ENCODE results near the gene ATP5MC2. TPM values are rescaled to one million over a fixed set of nuclear protein-coding genes. Genes with fewer than 3 reads are reported as not detected.
"Not testable (repeated sequence)": the region's sequence is repeated elsewhere in the genome, so short reads cannot be mapped to it uniquely, and the experiment has no call there.

Gene ATP5MC2
- total and polyA plus RNA-seq, 10 of the 15 experiments (the other 5 are each of a cell fraction or from before 2014, with no cell fraction given), result 379 to 1,090 (median 525) TPM

GRCh38 chr12:53683494-53683893 lies 7.6 kb upstream of the ATP5MC2 start:
- Histone ChIP-seq H3K4me2 (ENCODE audit: control insufficient read depth, insufficient read depth) (no peak overlapping the region), H3K36me3 (ENCODE audit: control insufficient read depth in 2 of 2, insufficient read depth in 2 of 2, low read length in 1 of 2) (no peaks in the 10 kb centered on the region), H3K9ac (ENCODE audit: control insufficient read depth, insufficient read depth, low read length) (no peak overlapping the region), H4K20me1 (ENCODE audit: control insufficient read depth, insufficient read depth) (no peaks in the 10 kb centered on the region), H3K9me3 (replicated peaks; ENCODE audit: control insufficient read depth, insufficient read depth, low read length) (no peaks in the 10 kb centered on the region), H3K4me3 (no peak overlapping the region), H2AFZ (ENCODE audit: control insufficient read depth, low read depth, low read length) (no peak overlapping the region), H3K79me2 (ENCODE audit: control insufficient read depth, insufficient read depth, low read length) (no peaks in the 10 kb centered on the region), H3K27me3 (replicated peaks in 1 of 2; ENCODE audit: control insufficient read depth in 2 of 2, insufficient read depth in 2 of 2, low read length in 1 of 2) (no peaks in the 10 kb centered on the region), H3K4me1 (ENCODE audit: control insufficient read depth, insufficient read depth, low read length) (no peaks in the 10 kb centered on the region), H3K27ac (ENCODE audit: control insufficient read depth, insufficient read depth) (no peak overlapping the region)
- ChIA-PET POLR2A (interaction anchor here (1.0 kb wide), 1 partner anchor 13 kb away, joined by 3 read pairs; no protein-coding TSS in a partner anchor), SMC1A (ENCODE audit: uncharacterized antibody, unreplicated experiment) (interaction anchor here (0.7 to 1.6 kb wide), 5 partner anchors 16 to 140 kb away, joined by 3 to 4 read pairs (median 3); no protein-coding TSS in a partner anchor), CTCF (interaction anchor here (1.1 to 1.2 kb wide), 2 partner anchors 62 to 140 kb away, joined by 3 to 5 read pairs; no protein-coding TSS in a partner anchor), RAD21 (ENCODE audit: unreplicated experiment) (interaction anchor here (1.1 kb wide), 1 partner anchor 140 kb away, joined by 3 read pairs; no protein-coding TSS in a partner anchor)
- 50% methylated on average over 2 of the region's 2 CpGs for WGBS (ENCODE audit: insufficient coverage, insufficient replicate concordance, low lambda C conversion rate, missing lambda C conversion rate)
- ATAC-seq, result no peak
- intact Hi-C loops (cut with micrococcal nuclease; ENCODE audit: unreplicated experiment) (no loop called here), in situ Hi-C loops (cut with MboI) (no loop called here)
- TF ChIP-seq CBX5 (IDR thresholded peaks at IDR 0.05; ENCODE audit: low read depth), result no peak
- TF ChIP-seq, protein P1, sequence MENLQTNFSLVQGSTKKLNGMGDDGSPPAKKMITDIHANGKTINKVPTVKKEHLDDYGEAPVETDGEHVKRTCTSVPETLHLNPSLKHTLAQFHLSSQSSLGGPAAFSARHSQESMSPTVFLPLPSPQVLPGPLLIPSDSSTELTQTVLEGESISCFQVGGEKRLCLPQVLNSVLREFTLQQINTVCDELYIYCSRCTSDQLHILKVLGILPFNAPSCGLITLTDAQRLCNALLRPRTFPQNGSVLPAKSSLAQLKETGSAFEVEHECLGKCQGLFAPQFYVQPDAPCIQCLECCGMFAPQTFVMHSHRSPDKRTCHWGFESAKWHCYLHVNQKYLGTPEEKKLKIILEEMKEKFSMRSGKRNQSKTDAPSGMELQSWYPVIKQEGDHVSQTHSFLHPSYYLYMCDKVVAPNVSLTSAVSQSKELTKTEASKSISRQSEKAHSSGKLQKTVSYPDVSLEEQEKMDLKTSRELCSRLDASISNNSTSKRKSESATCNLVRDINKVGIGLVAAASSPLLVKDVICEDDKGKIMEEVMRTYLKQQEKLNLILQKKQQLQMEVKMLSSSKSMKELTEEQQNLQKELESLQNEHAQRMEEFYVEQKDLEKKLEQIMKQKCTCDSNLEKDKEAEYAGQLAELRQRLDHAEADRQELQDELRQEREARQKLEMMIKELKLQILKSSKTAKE (IDR thresholded peaks at IDR 0.05; ENCODE audit: low read depth, poor library complexity, severe bottlenecking), result no peak
- TF ChIP-seq NRF1 (conservative IDR thresholded peaks at IDR 0.05; ENCODE audit: low read depth, low read length), result no peak
- TF ChIP-seq TCF7 (IDR thresholded peaks at IDR 0.05; ENCODE audit: borderline replicate concordance), result no peak
- TF ChIP-seq ZZZ3 (IDR thresholded peaks at IDR 0.05; ENCODE audit: control insufficient read depth, insufficient read length, low read depth), result no peak
- TF ChIP-seq RFX5 (IDR thresholded peaks at IDR 0.05; ENCODE audit: low read depth, low read length), result no peak
- TF ChIP-seq CHD2 (IDR thresholded peaks at IDR 0.05; ENCODE audit: borderline replicate concordance, low read depth, low read length), result no peak
- TF ChIP-seq FOS (IDR thresholded peaks at IDR 0.05; ENCODE audit: borderline replicate concordance, extremely low read depth, insufficient read length), result no peak
- TF ChIP-seq EED (IDR thresholded peaks at IDR 0.05; ENCODE audit: low read depth), result no peak
- TF ChIP-seq MEF2B (IDR thresholded peaks at IDR 0.05; ENCODE audit: partially characterized antibody, poor library complexity, severe bottlenecking), result no peak
- TF ChIP-seq STAT3 (IDR thresholded peaks at IDR 0.05; ENCODE audit: low read depth, low read length), result no peak
- TF ChIP-seq TARDBP (IDR thresholded peaks at IDR 0.05; ENCODE audit: borderline replicate concordance), result no peak
- BruUV-seq (replicated peaks), result no TSS peak
- no peak for FAIRE-seq
- no peak for DNase-seq (ENCODE audit: low read depth, low spot score)

GRCh38 chr12:53680061-53680460 lies 4.2 kb upstream of the ATP5MC2 start:
- H3K27me3 ChIP-seq (replicated peaks in 1 of 2; ENCODE audit: control insufficient read depth in 2 of 2, insufficient read depth in 2 of 2, low read length in 1 of 2); FAIRE-seq; H3K9me3 ChIP-seq (replicated peaks; ENCODE audit: control insufficient read depth, insufficient read depth, low read length); H2AFZ ChIP-seq (ENCODE audit: control insufficient read depth, low read depth, low read length); ATAC-seq; intact Hi-C loops (cut with micrococcal nuclease; ENCODE audit: unreplicated experiment); in situ Hi-C loops (cut with MboI); DNase-seq (ENCODE audit: low read depth, low spot score); H3K4me2 ChIP-seq (ENCODE audit: control insufficient read depth, insufficient read depth); H3K4me1 ChIP-seq (ENCODE audit: control insufficient read depth, insufficient read depth, low read length); H4K20me1 ChIP-seq (ENCODE audit: control insufficient read depth, insufficient read depth); H3K79me2 ChIP-seq (ENCODE audit: control insufficient read depth, insufficient read depth, low read length); H3K9ac ChIP-seq (ENCODE audit: control insufficient read depth, insufficient read depth, low read length); H3K36me3 ChIP-seq (ENCODE audit: control insufficient read depth in 2 of 2, insufficient read depth in 2 of 2, low read length in 1 of 2); H3K4me3 ChIP-seq; BruUV-seq (replicated peaks); H3K27ac ChIP-seq (ENCODE audit: control insufficient read depth, insufficient read depth): not testable (repeated sequence)
- ChIA-PET CTCF (interaction anchor here (1.5 to 10.5 kb wide), 3 partner anchors 47 to 137 kb away, joined by 3 to 189 read pairs (median 81); partner anchors contain the start of gene CALCOCO1), RAD21 (ENCODE audit: unreplicated experiment) (interaction anchor here (1.0 kb wide), 2 partner anchors 63 to 136 kb away, joined by 3 read pairs; no protein-coding TSS in a partner anchor), SMC1A (ENCODE audit: uncharacterized antibody, unreplicated experiment) (interaction anchor here (1.0 to 6.5 kb wide), 2 partner anchors 13 to 137 kb away, joined by 3 to 112 read pairs; no protein-coding TSS in a partner anchor), POLR2A (interaction anchor here (0.9 kb wide), 1 partner anchor 137 kb away, joined by 3 read pairs; no protein-coding TSS in a partner anchor)
- 69% methylated on average over 5 of the region's 5 CpGs for WGBS (ENCODE audit: insufficient coverage, insufficient replicate concordance, low lambda C conversion rate, missing lambda C conversion rate)
